GM19438 (cell line): ENCODE data around the gene PARP11.
"Not testable (repeated sequence)": the region's sequence is repeated elsewhere in the genome, so short reads cannot be mapped to it uniquely, and the experiment has no call there.

Experiments
- ATAC-seq: cut with Tn5 transposase; IDR thresholded peaks from one replicate; pipeline ENCODE4 v1.9.1; 2021; ENCODE audit warnings: low read depth; ENCODE audit not compliant: unreplicated experiment

The PARP11 gene

GRCh38 chr12:3884671-3885070 lies 11.5 kb upstream of the PARP11 start:
- no peak for ATAC-seq

GRCh38 chr12:3882896-3883564 lies 9.8 kb upstream of the PARP11 start:
- ATAC-seq: no peak

- ATAC-seq: no peak
Observed at GRCh38 chr12:3882406-3882805, 9.2 kb upstream of the PARP11 start.

GRCh38 chr12:3881281-3881950 lies 8.2 kb upstream of the PARP11 start:
- no peak for ATAC-seq

GRCh38 chr12:3879846-3880245 lies 6.6 kb upstream of the PARP11 start:
- no peak for ATAC-seq

GRCh38 chr12:3871356-3871755 lies 1.8 kb downstream of the PARP11 start:
- ATAC-seq: no peak

- no peak for ATAC-seq
Observed at GRCh38 chr12:3869865-3870264, 3.3 kb downstream of the PARP11 start.

- no peak for ATAC-seq
Observed at GRCh38 chr12:3869433-3869832, 3.8 kb downstream of the PARP11 start.

- ATAC-seq: no peak
Observed at GRCh38 chr12:3863756-3864155, 9.4 kb downstream of the PARP11 start.

- ATAC-seq: no peak
Observed at GRCh38 chr12:3842517-3842916, 30.7 kb downstream of the PARP11 start.

- ATAC-seq: no peak
Observed at GRCh38 chr12:3841783-3842182, 31.4 kb downstream of the PARP11 start.

- not testable (repeated sequence) for ATAC-seq
Observed at GRCh38 chr12:3840833-3841232, 32.4 kb downstream of the PARP11 start.

GRCh38 chr12:3839745-3840144 lies 33.5 kb downstream of the PARP11 start:
- ATAC-seq: not testable (repeated sequence)

GRCh38 chr12:3838701-3839548 lies 34.3 kb downstream of the PARP11 start:
- ATAC-seq: not testable (repeated sequence)

GRCh38 chr12:3838076-3838475 lies 35.1 kb downstream of the PARP11 start:
- ATAC-seq: no peak

- no peak for ATAC-seq
Observed at GRCh38 chr12:3837049-3837448, 36.1 kb downstream of the PARP11 start.

- ATAC-seq: no peak
Observed at GRCh38 chr12:3836641-3837040, 36.6 kb downstream of the PARP11 start.

- no peak for ATAC-seq
Observed at GRCh38 chr12:3835914-3836313, 37.3 kb downstream of the PARP11 start.

- no peak for ATAC-seq
Observed at GRCh38 chr12:3834774-3835173, 38.4 kb downstream of the PARP11 start.

GRCh38 chr12:3833670-3834310 lies 39.4 kb downstream of the PARP11 start:
- ATAC-seq: no peak

- no peak for ATAC-seq
Observed at GRCh38 chr12:3832738-3833137, 40.5 kb downstream of the PARP11 start.
